HCT116 (cell line): ENCODE results near the gene CLASP1. TPM values are rescaled to one million over a fixed set of nuclear protein-coding genes. Genes with fewer than 3 reads are reported as not detected.
"Not testable (repeated sequence)": the region's sequence is repeated elsewhere in the genome, so short reads cannot be mapped to it uniquely, and the experiment has no call there.

Experiments
- ATAC-seq: fragments of 200-7000 bp; cut with Tn5 transposase; 2 replicates; pipeline ENCODE4 v1.9.1; 2020; ENCODE audit warnings: mild to moderate bottlenecking, moderate library complexity
- BruUV-seq: library from RNA; stranded (reverse); fragments of 400-500 nt; replicated peaks from 2 replicates; lab custom pipeline; 2021; lab: Mats Ljungman, UMichigan
- CTCF ChIA-PET: fragments of 300-600 bp; sonication (Branson Sonifier 250); formaldehyde crosslinking; loops from one replicate; lab custom pipeline; 2021; ENCODE audit warnings: antibody characterized with exemption; lab: Charles Lee
- POLR2A ChIA-PET: fragments of 300-600, 350-600 bp; sonication (Branson Sonifier 250); formaldehyde crosslinking; loops from one replicate; lab custom pipeline; 2021; ENCODE audit warnings: antibody characterized with exemption; lab: Charles Lee
- RAD21 ChIA-PET, 2 experiments: fragments of 300-600 bp; sonication (Branson Sonifier 250); formaldehyde crosslinking; loops; one replicate each; lab custom pipeline; 2023; ENCODE audit warnings: low total read pairs in 2 of 2; ENCODE audit not compliant: uncharacterized antibody in 2 of 2, unreplicated experiment in 2 of 2, low non-redundant PET in 1 of 2; lab: Charles Lee
- DNase-seq: peaks from one replicate; pipeline ENCODE4 v3.0.0-alpha.2; 2010; ENCODE audit warnings: low read depth, low spot score
- H2AFZ ChIP-seq: fragments of 200-600 bp; shearing (Covaris generic), sonication (generic); 2 replicates; pipeline ENCODE4 v1.6.1; 2017; ENCODE audit warnings: low read depth, mixed run types, mixed read lengths, antibody characterized with exemption, low read length; ENCODE audit not compliant: poor library complexity, severe bottlenecking
- H3K27ac ChIP-seq: 2 replicates; pipeline ENCODE4 v1.5.1; 2012; ENCODE audit warnings: low read depth, low read length
- H3K27me3 ChIP-seq: fragments of 200-600 bp; sonication (generic); 2 replicates; pipeline ENCODE4 v1.6.1; 2016; ENCODE audit warnings: mixed run types, low read length, mixed read lengths; ENCODE audit not compliant: insufficient read depth
- H3K36me3 ChIP-seq, 2 experiments: fragments of 200-500 bp in 1 of 2; fragments of 200-600 bp in 1 of 2; sonication (Bioruptor generic) in 1 of 2; sonication (generic) in 1 of 2; 2 replicates each; pipeline versions ENCODE4 v1.5.1 to v1.6.1; 2014 to 2016; ENCODE audit warnings: low read length in 2 of 2, inconsistent platforms in 1 of 2, mixed read lengths in 1 of 2, mixed run types in 1 of 2; ENCODE audit not compliant: insufficient read depth in 2 of 2, control insufficient read depth in 1 of 2
- H3K4me1 ChIP-seq, 2 experiments: fragments of 200-600 bp in 1 of 2; sonication (generic) in 1 of 2; 2 replicates each; pipeline versions ENCODE4 v1.5.1 to v1.6.1; 2012 to 2017; ENCODE audit warnings: low read length in 2 of 2, inconsistent platforms in 1 of 2, mild to moderate bottlenecking in 1 of 2, mixed read lengths in 1 of 2, mixed run types in 1 of 2, moderate library complexity in 1 of 2; ENCODE audit not compliant: insufficient read depth in 2 of 2, control insufficient read depth in 1 of 2
- H3K4me2 ChIP-seq: fragments of 200-600 bp; sonication (generic); 2 replicates; pipeline ENCODE4 v1.6.1; 2017; ENCODE audit warnings: mixed run types, low read length, mixed read lengths
- H3K4me3 ChIP-seq, 2 experiments: fragments of 200-600 bp in 1 of 2; sonication (generic) in 1 of 2; replicated peaks in 1 of 2; 2 replicates each; pipeline ENCODE4 v1.5.1; 2011 to 2016; ENCODE audit warnings: low read length in 2 of 2, control low read depth in 1 of 2, low read depth in 1 of 2, mild to moderate bottlenecking in 1 of 2, mixed read lengths in 1 of 2, mixed run types in 1 of 2
- H3K79me2 ChIP-seq: fragments of 200-600 bp; sonication (generic); 2 replicates; pipeline ENCODE4 v1.6.1; 2017; ENCODE audit warnings: mild to moderate bottlenecking, mixed run types, low read length, moderate library complexity, mixed read lengths; ENCODE audit not compliant: insufficient read depth
- H3K9ac ChIP-seq: fragments of 200-600 bp; sonication (generic); 2 replicates; pipeline ENCODE4 v1.6.1; 2016; ENCODE audit warnings: low read length, mixed read lengths
- H3K9me2 ChIP-seq: fragments of 200-600 bp; sonication (generic), shearing (Covaris generic); 2 replicates; pipeline ENCODE4 v1.6.1; 2017; ENCODE audit warnings: mixed run types, mild to moderate bottlenecking, moderate library complexity; ENCODE audit not compliant: insufficient read depth
- H3K9me3 ChIP-seq, 2 experiments: fragments of 200-500 bp in 1 of 2; fragments of 200-600 bp in 1 of 2; sonication (Bioruptor generic) in 1 of 2; sonication (generic) in 1 of 2; 2 replicates each; pipeline ENCODE4 v1.6.1; 2014 to 2017; ENCODE audit warnings: low read length in 2 of 2, mixed read lengths in 2 of 2, inconsistent platforms in 1 of 2, low read depth in 1 of 2, mild to moderate bottlenecking in 1 of 2, mixed run types in 1 of 2, moderate library complexity in 1 of 2; ENCODE audit not compliant: control insufficient read depth in 1 of 2, insufficient read depth in 1 of 2
- H4K20me1 ChIP-seq: fragments of 200-600 bp; sonication (generic), shearing (Covaris generic); 2 replicates; pipeline ENCODE4 v1.6.1; 2017; ENCODE audit warnings: mixed run types, mild to moderate bottlenecking, moderate library complexity; ENCODE audit not compliant: insufficient read depth
- ATF3 ChIP-seq: IDR thresholded peaks from 2 replicates; pipeline ENCODE4 v1.6.1; 2012
- CBX3 ChIP-seq: IDR thresholded peaks from 2 replicates; pipeline ENCODE4 v1.6.1; 2012; ENCODE audit warnings: low read depth
- EZH2 ChIP-seq: fragments of 200-600 bp; sonication (generic); IDR thresholded peaks from 2 replicates; pipeline ENCODE4 v1.6.1; 2017; ENCODE audit warnings: antibody characterized with exemption, mixed run types
- JUND ChIP-seq: IDR thresholded peaks from 2 replicates; pipeline ENCODE4 v1.6.1; 2012
- POLR2A ChIP-seq: IDR thresholded peaks from 2 replicates; pipeline ENCODE4 v1.7.0; 2011; ENCODE audit warnings: borderline replicate concordance; ENCODE audit not compliant: insufficient read depth, insufficient read length; ENCODE audit errors: extremely low read depth
- POLR2AphosphoS5 ChIP-seq: IDR thresholded peaks from 2 replicates; pipeline ENCODE4 v1.6.1; 2011; ENCODE audit warnings: mild to moderate bottlenecking, low read depth, low read length, moderate library complexity
- RAD21 ChIP-seq: IDR thresholded peaks from 2 replicates; pipeline ENCODE4 v1.6.1; 2012; ENCODE audit warnings: low read depth, mild to moderate bottlenecking
- TCF7L2 ChIP-seq: IDR thresholded peaks from 2 replicates; pipeline ENCODE4 v1.7.0; 2011; ENCODE audit warnings: borderline replicate concordance, inconsistent platforms; ENCODE audit not compliant: insufficient read depth, insufficient read length; ENCODE audit errors: extremely low read depth
- ZFX ChIP-seq: fragments of 450-650 bp; IDR thresholded peaks from 2 replicates; pipeline ENCODE4 v1.6.1; 2017
- intact Hi-C: fragments of 100-400 bp; cut with micrococcal nuclease; formaldehyde crosslinking; loops from 2 replicates; pipeline ENCODE4 v1.10.0; 2022
- total RNA-seq: library from RNA; stranded (reverse); gene quantifications from one replicate; pipeline ENCODE4 v1.2.1, GENCODE V29; 2021; ENCODE audit not compliant: unreplicated experiment

CLASP1 gene
- total RNA-seq, 1 experiment from 2014 or later, result 41.9 TPM

GRCh38 chr2:121613152-121613551 lies 36.1 kb downstream of the CLASP1 start:
- Histone ChIP-seq H2AFZ (no peak overlapping the region), H3K27ac (no peak overlapping the region), H4K20me1 (no peaks in the 10 kb centered on the region), H3K4me1 (peaks cover 4 to 7% of the 10 kb centered on the region in 2 experiments; a peak in 3 of 4 replicates), H3K4me2 (no peak overlapping the region), H3K9me2 (no peaks in the 10 kb centered on the region), H3K36me3 (no peaks in the 10 kb centered on the region), H3K9me3 (no peaks in the 10 kb centered on the region), H3K27me3 (no peaks in the 10 kb centered on the region), H3K4me3 (no peak overlapping the region), H3K9ac (no peak overlapping the region), H3K79me2 (peaks cover 25% of the 10 kb centered on the region; the same call in 1 of the 2 replicates)
- intact Hi-C loops, result no loop called here
- no TSS peak for BruUV-seq
- TF ChIP-seq ZFX (no peak), RAD21 (no peak), EZH2 (no peak), TCF7L2 (no peak), CBX3 (no peak), JUND (no peak), ATF3 (no peak), POLR2A (no peak)
- DNase-seq, result no peak
- CTCF ChIA-PET, result no interaction called here
- no peak for ATAC-seq
- POLR2A ChIA-PET, result no interaction called here
- RAD21 ChIA-PET, result no interaction called here

GRCh38 chr2:121611730-121612705 lies 37.2 kb downstream of the CLASP1 start:
- no peak overlapping the region for H3K9ac ChIP-seq
- ChIA-PET POLR2A (no interaction called here), RAD21 (no interaction called here), CTCF (no interaction called here)
- H3K27me3 ChIP-seq, result no peaks in the 10 kb centered on the region
- peaks cover 21% of the 10 kb centered on the region; the same call in 1 of the 2 replicates for H3K79me2 ChIP-seq
- no peak overlapping the region for H3K4me2 ChIP-seq
- H4K20me1 ChIP-seq, result no peaks in the 10 kb centered on the region
- peaks cover 4 to 7% of the 10 kb centered on the region in 2 experiments; a peak in 3 of 4 replicates for H3K4me1 ChIP-seq
- no peaks in the 10 kb centered on the region for H3K9me3 ChIP-seq
- TF ChIP-seq POLR2AphosphoS5 (no peak), RAD21 (no peak), EZH2 (no peak), TCF7L2 (no peak)
- no peak overlapping the region for H2AFZ ChIP-seq
- no peaks in the 10 kb centered on the region for H3K9me2 ChIP-seq
- H3K4me3 ChIP-seq, result no peak overlapping the region
- H3K27ac ChIP-seq, result no peak overlapping the region
- BruUV-seq, result no TSS peak
- intact Hi-C loops, result no loop called here
- ATAC-seq (no peak), DNase-seq (no peak)
- H3K36me3 ChIP-seq, result no peaks in the 10 kb centered on the region

GRCh38 chr2:121611048-121611649 lies 38.1 kb downstream of the CLASP1 start:
- POLR2A ChIA-PET, H3K27me3 ChIP-seq, ATAC-seq, H4K20me1 ChIP-seq, BruUV-seq, H3K27ac ChIP-seq, H2AFZ ChIP-seq, H3K9me2 ChIP-seq, H3K9me3 ChIP-seq, H3K4me1 ChIP-seq, intact Hi-C loops, H3K4me2 ChIP-seq, H3K4me3 ChIP-seq, RAD21 ChIA-PET, CTCF ChIA-PET, H3K36me3 ChIP-seq, H3K9ac ChIP-seq, DNase-seq: not testable (repeated sequence)
- peaks cover 16% of the 10 kb centered on the region; the same call in 1 of the 2 replicates for H3K79me2 ChIP-seq
